Suprapubic skin (tissue), 4 donors: ENCODE measurements around the gene ZNF628. TPM values are rescaled to one million over a fixed set of nuclear protein-coding genes. Genes with fewer than 3 reads are reported as not detected.
A peak's percentile ranks its signal among the peaks of the same experiment; 100 is the strongest.

Source experiments
- DNase-seq, 2 donors: peaks; one replicate each; pipeline ENCODE4 v3.0.0-alpha.2; 2019; ENCODE audit warnings: low spot score in 2 of 2
- H3K27ac ChIP-seq: fragments of 200-600 bp; sonication (generic); one replicate; pipeline ENCODE4 v1.5.1; 2019
- H3K27me3 ChIP-seq: fragments of 200-600 bp; sonication (generic); one replicate; pipeline ENCODE4 v1.5.1; 2019
- H3K36me3 ChIP-seq: fragments of 200-600 bp; sonication (generic); one replicate; pipeline ENCODE4 v1.5.1; 2019
- H3K4me1 ChIP-seq: fragments of 200-600 bp; sonication (generic); one replicate; pipeline ENCODE4 v1.5.1; 2019
- H3K4me3 ChIP-seq: fragments of 200-600 bp; sonication (generic); one replicate; pipeline ENCODE4 v1.5.1; 2019; ENCODE audit warnings: mild to moderate bottlenecking
- H3K9me3 ChIP-seq: fragments of 200-600 bp; sonication (generic); one replicate; pipeline ENCODE4 v1.5.1; 2019
- CTCF ChIP-seq, 2 donors: fragments of 200-600 bp in 1 of 2; fragments of 450-650 bp in 1 of 2; sonication (generic) in 1 of 2; IDR thresholded peaks; one replicate each; pipeline ENCODE4 v1.5.1; 2016 to 2019; ENCODE audit warnings: antibody characterized with exemption in 2 of 2, mild to moderate bottlenecking in 1 of 2, moderate library complexity in 1 of 2
- EP300 ChIP-seq: sonication (generic); formaldehyde crosslinking; IDR thresholded peaks from one replicate; pipeline ENCODE4 v1.6.1; 2017; ENCODE audit warnings: antibody characterized with exemption
- POLR2A ChIP-seq, 2 donors: fragments of 450-650 bp; IDR thresholded peaks; one replicate each; pipeline ENCODE4 v1.6.1; 2017; ENCODE audit warnings: antibody characterized with exemption in 2 of 2, mild to moderate bottlenecking in 2 of 2, moderate library complexity in 2 of 2
- POLR2AphosphoS5 ChIP-seq, 3 donors: sonication (generic); formaldehyde crosslinking; IDR thresholded peaks; one replicate each; pipeline ENCODE4 v1.6.1; 2017; ENCODE audit warnings: antibody characterized with exemption in 3 of 3
- WGBS: methylation state at CpG from one replicate; pipeline ENCODE4 v1.1.5; 2018; 5-methylcytosine and 5-hydroxymethylcytosine counted together
- total RNA-seq, 4 donors: library from RNA; depleted of rRNA; stranded (reverse); fragments of >200 nt; gene quantifications; one replicate each; pipeline ENCODE4 v1.1.0, GENCODE V29; 2016

The ZNF628 gene
- total RNA-seq, 4 donors from 2014 or later = 17.3 to 22.9 (median 19.8) TPM

GRCh38 chr19:55486971-55487923 is 10.8 kb downstream of the ZNF628 start:
- Histone ChIP-seq H3K36me3 (peaks cover 11% of the 10 kb centered on the region), H3K4me3 (peak overlapping the region; percentile 8), H3K27ac (peak overlapping the region; percentile 83), H3K9me3 (no peaks in the 10 kb centered on the region), H3K4me1 (peaks cover 62% of the 10 kb centered on the region), H3K27me3 (no peaks in the 10 kb centered on the region)
- peak in 1 of 2 donors; percentile 81 for DNase-seq
- TF ChIP-seq POLR2AphosphoS5 (IDR thresholded peaks at IDR 0.05) = no peak
- WGBS = 21% methylated on average over 12 of the region's 27 CpGs

- no peaks in the 10 kb centered on the region for H3K9me3 ChIP-seq
- peaks cover 5% of the 10 kb centered on the region for H3K27me3 ChIP-seq
- H3K36me3 ChIP-seq = peaks cover 3% of the 10 kb centered on the region
- 9% methylated on average over 7 of the region's 21 CpGs for WGBS
- peak in 1 of 2 donors; percentile 81 for DNase-seq
- peak within 1 kb of the TSS; percentile 10 for H3K4me3 ChIP-seq
- peaks cover 71% of the 10 kb centered on the region for H3K4me1 ChIP-seq
- TF ChIP-seq POLR2A (IDR thresholded peaks at IDR 0.05) (no peak), CTCF (IDR thresholded peaks at IDR 0.05) (no peak), EP300 (no peak), POLR2AphosphoS5 (IDR thresholded peaks at IDR 0.05) (no peak)
- peak within 1 kb of the TSS; percentile 83 for H3K27ac ChIP-seq
These were observed 11.7 kb downstream of the ZNF628 start, which contains the start of gene SSC5D for GRCh38 chr19:55487924-55488687. Gene SSC5D (plus strand): TSS chr19:55488436. CDS start chr19:55488590, 154 bp downstream.

- Histone ChIP-seq H3K36me3 (no peaks in the 10 kb centered on the region), H3K4me3 (no peak overlapping the region), H3K27ac (no peak overlapping the region), H3K27me3 (peaks cover 16% of the 10 kb centered on the region), H3K4me1 (peaks cover 69% of the 10 kb centered on the region), H3K9me3 (no peaks in the 10 kb centered on the region)
- 71% methylated on average over 3 of the region's 36 CpGs for WGBS
- TF ChIP-seq POLR2A (IDR thresholded peaks at IDR 0.05) (no peak), POLR2AphosphoS5 (IDR thresholded peaks at IDR 0.05) (no peak), EP300 (no peak), CTCF (IDR thresholded peaks at IDR 0.05) (no peak)
- DNase-seq = no peak
These were observed 12.7 kb downstream of the ZNF628 start for GRCh38 chr19:55488986-55489710.

GRCh38 chr19:55489711-55490477 is 13.5 kb downstream of the ZNF628 start:
- Histone ChIP-seq H3K27ac (no peak overlapping the region), H3K9me3 (no peaks in the 10 kb centered on the region), H3K4me1 (peaks cover 62% of the 10 kb centered on the region), H3K27me3 (peaks cover 21% of the 10 kb centered on the region), H3K4me3 (no peak overlapping the region), H3K36me3 (no peaks in the 10 kb centered on the region)
- no CpG with 5 or more reads among the region's 21 CpGs for WGBS
- no peak for TF ChIP-seq POLR2A (IDR thresholded peaks at IDR 0.05)
- no peak for TF ChIP-seq EP300
- TF ChIP-seq POLR2AphosphoS5 (IDR thresholded peaks at IDR 0.05) = no peak
- TF ChIP-seq CTCF (IDR thresholded peaks at IDR 0.05) = no peak
- DNase-seq = no peak
